Pericardium fibroblast (primary cell): ENCODE data around the gene GPR157. TPM values are rescaled to one million over a fixed set of nuclear protein-coding genes. Genes with fewer than 3 reads are reported as not detected.

Experiments
- total RNA-seq: library from RNA; depleted of rRNA; stranded (reverse); fragments of >200 nt; gene quantifications from 2 replicates; pipeline ENCODE4 v1.2.3, GENCODE V29; 2015

The GPR157 gene, protein sequence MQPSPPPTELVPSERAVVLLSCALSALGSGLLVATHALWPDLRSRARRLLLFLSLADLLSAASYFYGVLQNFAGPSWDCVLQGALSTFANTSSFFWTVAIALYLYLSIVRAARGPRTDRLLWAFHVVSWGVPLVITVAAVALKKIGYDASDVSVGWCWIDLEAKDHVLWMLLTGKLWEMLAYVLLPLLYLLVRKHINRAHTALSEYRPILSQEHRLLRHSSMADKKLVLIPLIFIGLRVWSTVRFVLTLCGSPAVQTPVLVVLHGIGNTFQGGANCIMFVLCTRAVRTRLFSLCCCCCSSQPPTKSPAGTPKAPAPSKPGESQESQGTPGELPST
- 2.1 and 2.9 TPM in 2 replicates for total RNA-seq

DNA sequence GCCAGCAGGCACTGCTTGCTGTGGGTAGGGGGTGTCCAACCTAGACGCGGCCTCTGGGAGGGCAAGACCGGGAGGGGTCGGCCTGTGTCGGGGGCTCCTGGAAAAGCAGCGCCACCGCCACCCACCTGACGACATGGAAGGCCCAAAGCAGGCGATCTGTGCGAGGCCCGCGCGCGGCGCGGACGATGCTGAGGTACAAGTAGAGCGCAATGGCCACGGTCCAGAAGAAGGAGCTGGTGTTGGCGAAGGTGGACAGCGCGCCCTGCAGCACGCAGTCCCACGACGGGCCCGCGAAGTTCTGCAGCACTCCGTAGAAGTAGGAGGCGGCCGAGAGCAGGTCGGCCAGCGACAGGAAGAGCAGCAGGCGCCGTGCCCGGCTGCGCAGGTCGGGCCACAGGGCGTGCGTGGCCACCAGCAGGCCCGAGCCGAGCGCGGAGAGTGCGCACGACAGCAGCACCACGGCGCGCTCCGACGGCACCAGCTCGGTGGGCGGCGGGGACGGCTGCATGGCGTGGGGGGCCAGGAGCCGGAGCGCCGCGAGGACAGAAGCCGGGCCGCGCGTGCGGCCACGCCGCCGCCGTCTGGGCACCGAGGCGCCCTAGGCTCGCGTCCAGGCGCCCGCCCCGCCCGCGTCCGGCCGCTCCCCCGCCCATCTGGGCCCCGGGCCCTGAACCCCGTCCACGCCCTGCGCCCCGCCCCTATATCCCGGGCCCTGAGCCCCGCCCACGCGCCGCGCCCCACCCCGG, at the start of gene GPR157:
Gene GPR157, minus strand, starts transcription at position 583 of the 746 bp plus-strand sequence. Its CDS starts 75 bp downstream, at position 508.

DNA sequence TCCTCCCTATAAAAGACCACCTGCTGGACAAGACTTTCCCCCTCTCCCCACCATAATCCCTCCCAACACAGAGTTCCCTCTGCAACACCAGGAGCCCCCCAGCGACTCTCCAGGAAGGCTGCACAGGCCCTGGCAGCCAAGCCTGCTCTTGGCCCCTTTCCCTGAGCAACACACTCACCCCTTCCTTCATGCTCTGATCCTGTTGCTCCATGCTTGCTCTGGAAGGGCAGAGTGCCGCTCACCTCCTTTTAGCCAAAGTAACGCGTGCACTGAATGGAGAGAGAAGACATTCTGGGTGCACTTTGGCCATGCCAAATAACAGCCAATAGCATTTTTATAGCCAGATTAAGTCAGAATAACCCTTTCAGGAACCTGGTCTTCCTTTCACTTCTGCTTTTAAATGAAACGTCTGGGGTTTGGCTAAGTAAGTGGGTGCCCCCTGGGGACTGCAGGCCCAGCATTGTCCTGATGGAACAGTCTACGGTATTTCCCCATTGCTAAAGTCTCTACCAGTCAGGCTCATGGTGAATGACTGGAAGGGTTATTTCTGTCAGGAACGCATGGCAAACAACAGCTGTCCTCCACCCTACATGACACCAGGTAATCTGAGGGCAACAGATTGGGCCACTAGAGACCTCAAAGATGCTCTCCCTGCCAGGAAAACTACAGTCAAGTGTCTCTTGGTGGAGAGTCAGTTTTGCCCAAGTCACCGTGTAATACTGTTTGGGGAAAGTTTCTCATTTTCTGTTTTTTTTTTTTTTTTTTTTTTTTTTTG, 59.4 kb downstream of the GPR157 start, which contains the start of gene SLC2A5:
Gene SLC2A5, minus strand, starts transcription at position 310 of the 775 bp plus-strand sequence. Its CDS starts 99 bp downstream, at position 211.

Other genes with a start within 250 kb of the GPR157 start
- gene CA6, start 183.2 kb downstream of the GPR157 start, total RNA-seq: not detected in 2 replicates
- gene SLC2A7, start 102.7 kb downstream of the GPR157 start, total RNA-seq: not detected in 2 replicates
- gene SLC2A5, start 59.5 kb downstream of the GPR157 start, total RNA-seq: 1.3 and 3.3 TPM in 2 replicates
- 37.2 and 69.9 TPM in 2 replicates for gene H6PD, start 105.7 kb upstream of the GPR157 start, total RNA-seq
- 23.5 and 26.6 TPM in 2 replicates for gene SPSB1, start 163.8 kb upstream of the GPR157 start, total RNA-seq